GM23338 (cell line): ENCODE results near the gene FARS2. TPM values are rescaled to one million over a fixed set of nuclear protein-coding genes. Genes with fewer than 3 reads are reported as not detected.

Source experiments
- ATAC-seq: fragments of 200-7000 bp; cut with Tn5 transposase; 3 replicates; pipeline ENCODE4 v1.9.1; 2020
- DNase-seq: peaks from one replicate; pipeline ENCODE4 v3.0.0-alpha.2; 2015; ENCODE audit warnings: low spot score
- H2AFZ ChIP-seq: fragments of 200-600 bp; sonication (generic); 2 replicates; pipeline ENCODE4 v1.8.0; 2016; ENCODE audit warnings: antibody characterized with exemption, mild to moderate bottlenecking, moderate library complexity
- H3F3A ChIP-seq: fragments of 200-600 bp; sonication (generic); replicated peaks from 2 replicates; pipeline ENCODE4 v1.8.0; 2017; ENCODE audit warnings: antibody characterized with exemption, mixed run types, low read depth
- H3K27ac ChIP-seq: fragments of 200-600 bp; sonication (generic); 2 replicates; pipeline ENCODE4 v1.6.1; 2016; ENCODE audit warnings: low read depth
- H3K27me3 ChIP-seq: fragments of 200-600 bp; sonication (generic); 2 replicates; pipeline ENCODE4 v1.8.0; 2016; ENCODE audit warnings: mild to moderate bottlenecking, mixed run types, moderate library complexity; ENCODE audit not compliant: insufficient read depth
- H3K36me3 ChIP-seq: fragments of 200-600 bp; sonication (generic); 2 replicates; pipeline ENCODE4 v1.8.0; 2016; ENCODE audit warnings: mild to moderate bottlenecking; ENCODE audit not compliant: insufficient read depth
- H3K4me1 ChIP-seq: fragments of 200-600 bp; sonication (generic); 2 replicates; pipeline ENCODE4 v1.8.0; 2016; ENCODE audit warnings: mild to moderate bottlenecking, moderate library complexity; ENCODE audit not compliant: insufficient read depth
- H3K4me2 ChIP-seq: fragments of 200-600 bp; sonication (generic); 2 replicates; pipeline ENCODE4 v1.7.1; 2017; ENCODE audit warnings: mixed run types
- H3K4me3 ChIP-seq: fragments of 200-600 bp; sonication (generic); 2 replicates; pipeline ENCODE4 v1.6.1; 2016; ENCODE audit warnings: mixed run types
- H3K79me2 ChIP-seq: fragments of 200-600 bp; sonication (generic); replicated peaks from 2 replicates; pipeline ENCODE4 v1.8.0; 2017; ENCODE audit warnings: mild to moderate bottlenecking; ENCODE audit not compliant: insufficient read depth
- H3K9me2 ChIP-seq: fragments of 200-600 bp; sonication (generic); 2 replicates; pipeline ENCODE4 v1.8.0; 2017; ENCODE audit not compliant: insufficient read depth
- H4K20me1 ChIP-seq: fragments of 200-600 bp; sonication (generic); replicated peaks from 2 replicates; pipeline ENCODE4 v1.8.0; 2017; ENCODE audit warnings: mild to moderate bottlenecking; ENCODE audit not compliant: insufficient read depth
- H3K27ac Mint-ChIP-seq: 2 replicates; pipeline ENCODE4 v1.8.0; 2020; ENCODE audit warnings: inconsistent platforms, mild to moderate bottlenecking, moderate library complexity, mixed read lengths
- H3K27me3 Mint-ChIP-seq: 3 replicates; pipeline ENCODE4 v1.8.0; 2022; ENCODE audit warnings: low read depth, mild to moderate bottlenecking, moderate library complexity, mixed read lengths, inconsistent platforms; ENCODE audit not compliant: insufficient read depth, poor library complexity
- H3K36me3 Mint-ChIP-seq: 3 replicates; pipeline ENCODE4 v1.8.0; 2021; ENCODE audit warnings: low read depth, mild to moderate bottlenecking, inconsistent platforms, moderate library complexity, mixed read lengths
- H3K4me1 Mint-ChIP-seq: 3 replicates; pipeline ENCODE4 v1.8.0; 2020; ENCODE audit warnings: mild to moderate bottlenecking, inconsistent platforms, mixed read lengths
- H3K4me3 Mint-ChIP-seq: 3 replicates; pipeline ENCODE4 v1.8.0; 2021; ENCODE audit warnings: moderate library complexity, mild to moderate bottlenecking, inconsistent platforms, mixed read lengths
- H3K9me3 Mint-ChIP-seq: 3 replicates; pipeline ENCODE4 v1.8.0; 2020; ENCODE audit warnings: moderate library complexity, mild to moderate bottlenecking, inconsistent platforms, mixed read lengths
- CREB1 ChIP-seq: fragments of 250-450 bp; sonication (Bioruptor Pico); IDR thresholded peaks from 2 replicates; pipeline ENCODE4 v1.5.0; 2020; ENCODE audit warnings: low read depth, mild to moderate bottlenecking, moderate library complexity
- EZH2 ChIP-seq: fragments of 200-600 bp; sonication (generic); IDR thresholded peaks from one replicate; pipeline ENCODE4 v1.8.0; 2017; ENCODE audit warnings: antibody characterized with exemption, mild to moderate bottlenecking, low read depth; ENCODE audit not compliant: unreplicated experiment
- JUNB ChIP-seq: IDR thresholded peaks from one replicate; pipeline ENCODE4 v1.6.1; 2016; ENCODE audit warnings: antibody characterized with exemption; ENCODE audit not compliant: unreplicated experiment
- POLR2AphosphoS5 ChIP-seq: IDR thresholded peaks from 2 replicates; pipeline ENCODE4 v1.6.1; 2016; ENCODE audit warnings: antibody characterized with exemption, low read depth
- REST ChIP-seq: IDR thresholded peaks from one replicate; pipeline ENCODE4 v1.6.1; 2018; ENCODE audit warnings: antibody characterized with exemption; ENCODE audit not compliant: unreplicated experiment
- STAT1 ChIP-seq: IDR thresholded peaks from one replicate; pipeline ENCODE4 v1.6.1; 2016; ENCODE audit warnings: antibody characterized with exemption; ENCODE audit not compliant: unreplicated experiment
- polyA plus RNA-seq: library from polyadenylated mRNA; unstranded; fragments of >200 nt; fragmentation: Nextera tagmentation; extraction: Ambion mirVana; gene quantifications from 2 replicates; pipeline ENCODE4 v1.2.1, GENCODE V29; 2016
- total RNA-seq: library from RNA; depleted of rRNA; stranded (reverse); fragments of >200 nt; shearing (Covaris generic); gene quantifications from 2 replicates; pipeline ENCODE4 v1.2.3, GENCODE V29; 2014
- TF ChIP-seq, protein P1 (sequence below): fragments of 250-450 bp; sonication (Bioruptor Pico); IDR thresholded peaks from 2 replicates; pipeline ENCODE4 v1.5.0; 2020; ENCODE audit warnings: mild to moderate bottlenecking, moderate library complexity

FARS2 gene
- total and polyA plus RNA-seq, 2 experiments from 2014 or later = 7.6 to 19.0 TPM

- Histone ChIP-seq H4K20me1 (peaks cover 6% of the 10 kb centered on the region; the same call in 1 of the 2 replicates), H3K27ac (no peak overlapping the region), H3K9me2 (0 out of 2 replicates have a peak, but pooled peaks cover 3% of the 10 kb centered on the region), H3F3A (no peaks in the 10 kb centered on the region), H3K79me2 (peaks cover 21% of the 10 kb centered on the region), H3K4me2 (no peak overlapping the region), H3K36me3 (no peaks in the 10 kb centered on the region), H3K4me1 (peaks cover 12% of the 10 kb centered on the region; the same call in 1 of the 2 replicates), H3K4me3 (no peak overlapping the region), H2AFZ (no peak overlapping the region), H3K27me3 (no peaks in the 10 kb centered on the region)
- no peak overlapping the region for H3K27ac Mint-ChIP-seq
- peaks cover 24% of the 10 kb centered on the region for H3K4me1 Mint-ChIP-seq
- ATAC-seq (no peak), DNase-seq (no peak)
- H3K4me3 Mint-ChIP-seq = no peak overlapping the region
- peaks cover 6% of the 10 kb centered on the region; the same call in 2 of the 3 replicates for H3K9me3 Mint-ChIP-seq
- no peaks in the 10 kb centered on the region for H3K27me3 Mint-ChIP-seq
- peaks cover 12% of the 10 kb centered on the region for H3K36me3 Mint-ChIP-seq
- TF ChIP-seq POLR2AphosphoS5 (no peak), EZH2 (no peak), CREB1 (CRISPR knock-in tag) (no peak), REST (no peak), JUNB (no peak), STAT1 (no peak)
- TF ChIP-seq, protein P1, sequence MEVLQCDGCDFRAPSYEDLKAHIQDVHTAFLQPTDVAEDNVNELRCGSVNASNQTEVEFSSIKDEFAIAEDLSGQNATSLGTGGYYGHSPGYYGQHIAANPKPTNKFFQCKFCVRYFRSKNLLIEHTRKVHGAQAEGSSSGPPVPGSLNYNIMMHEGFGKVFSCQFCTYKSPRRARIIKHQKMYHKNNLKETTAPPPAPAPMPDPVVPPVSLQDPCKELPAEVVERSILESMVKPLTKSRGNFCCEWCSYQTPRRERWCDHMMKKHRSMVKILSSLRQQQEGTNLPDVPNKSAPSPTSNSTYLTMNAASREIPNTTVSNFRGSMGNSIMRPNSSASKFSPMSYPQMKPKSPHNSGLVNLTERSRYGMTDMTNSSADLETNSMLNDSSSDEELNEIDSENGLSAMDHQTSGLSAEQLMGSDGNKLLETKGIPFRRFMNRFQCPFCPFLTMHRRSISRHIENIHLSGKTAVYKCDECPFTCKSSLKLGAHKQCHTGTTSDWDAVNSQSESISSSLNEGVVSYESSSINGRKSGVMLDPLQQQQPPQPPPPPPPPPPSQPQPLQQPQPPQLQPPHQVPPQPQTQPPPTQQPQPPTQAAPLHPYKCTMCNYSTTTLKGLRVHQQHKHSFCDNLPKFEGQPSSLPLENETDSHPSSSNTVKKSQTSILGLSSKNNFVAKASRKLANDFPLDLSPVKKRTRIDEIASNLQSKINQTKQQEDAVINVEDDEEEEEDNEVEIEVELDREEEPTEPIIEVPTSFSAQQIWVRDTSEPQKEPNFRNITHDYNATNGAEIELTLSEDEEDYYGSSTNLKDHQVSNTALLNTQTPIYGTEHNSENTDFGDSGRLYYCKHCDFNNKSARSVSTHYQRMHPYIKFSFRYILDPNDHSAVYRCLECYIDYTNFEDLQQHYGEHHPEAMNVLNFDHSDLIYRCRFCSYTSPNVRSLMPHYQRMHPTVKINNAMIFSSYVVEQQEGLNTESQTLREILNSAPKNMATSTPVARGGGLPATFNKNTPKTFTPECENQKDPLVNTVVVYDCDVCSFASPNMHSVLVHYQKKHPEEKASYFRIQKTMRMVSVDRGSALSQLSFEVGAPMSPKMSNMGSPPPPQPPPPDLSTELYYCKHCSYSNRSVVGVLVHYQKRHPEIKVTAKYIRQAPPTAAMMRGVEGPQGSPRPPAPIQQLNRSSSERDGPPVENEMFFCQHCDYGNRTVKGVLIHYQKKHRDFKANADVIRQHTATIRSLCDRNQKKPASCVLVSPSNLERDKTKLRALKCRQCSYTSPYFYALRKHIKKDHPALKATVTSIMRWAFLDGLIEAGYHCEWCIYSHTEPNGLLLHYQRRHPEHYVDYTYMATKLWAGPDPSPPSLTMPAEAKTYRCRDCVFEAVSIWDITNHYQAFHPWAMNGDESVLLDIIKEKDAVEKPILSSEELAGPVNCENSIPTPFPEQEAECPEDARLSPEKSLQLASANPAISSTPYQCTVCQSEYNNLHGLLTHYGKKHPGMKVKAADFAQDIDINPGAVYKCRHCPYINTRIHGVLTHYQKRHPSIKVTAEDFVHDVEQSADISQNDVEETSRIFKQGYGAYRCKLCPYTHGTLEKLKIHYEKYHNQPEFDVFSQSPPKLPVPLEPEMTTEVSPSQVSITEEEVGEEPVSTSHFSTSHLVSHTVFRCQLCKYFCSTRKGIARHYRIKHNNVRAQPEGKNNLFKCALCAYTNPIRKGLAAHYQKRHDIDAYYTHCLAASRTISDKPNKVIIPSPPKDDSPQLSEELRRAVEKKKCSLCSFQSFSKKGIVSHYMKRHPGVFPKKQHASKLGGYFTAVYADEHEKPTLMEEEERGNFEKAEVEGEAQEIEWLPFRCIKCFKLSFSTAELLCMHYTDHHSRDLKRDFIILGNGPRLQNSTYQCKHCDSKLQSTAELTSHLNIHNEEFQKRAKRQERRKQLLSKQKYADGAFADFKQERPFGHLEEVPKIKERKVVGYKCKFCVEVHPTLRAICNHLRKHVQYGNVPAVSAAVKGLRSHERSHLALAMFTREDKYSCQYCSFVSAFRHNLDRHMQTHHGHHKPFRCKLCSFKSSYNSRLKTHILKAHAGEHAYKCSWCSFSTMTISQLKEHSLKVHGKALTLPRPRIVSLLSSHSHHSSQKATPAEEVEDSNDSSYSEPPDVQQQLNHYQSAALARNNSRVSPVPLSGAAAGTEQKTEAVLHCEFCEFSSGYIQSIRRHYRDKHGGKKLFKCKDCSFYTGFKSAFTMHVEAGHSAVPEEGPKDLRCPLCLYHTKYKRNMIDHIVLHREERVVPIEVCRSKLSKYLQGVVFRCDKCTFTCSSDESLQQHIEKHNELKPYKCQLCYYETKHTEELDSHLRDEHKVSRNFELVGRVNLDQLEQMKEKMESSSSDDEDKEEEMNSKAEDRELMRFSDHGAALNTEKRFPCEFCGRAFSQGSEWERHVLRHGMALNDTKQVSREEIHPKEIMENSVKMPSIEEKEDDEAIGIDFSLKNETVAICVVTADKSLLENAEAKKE = no peak
Observed at GRCh38 chr6:5271926-5272325, 10.6 kb downstream of the FARS2 start.
